ENCODE results near the gene ZSWIM8.

GRCh38 chr10:73807471-73807870 lies 22.1 kb downstream of the ZSWIM8 start:
- no peak for TF ChIP-seq POLR2A (IDR thresholded peaks at IDR 0.05; ENCODE audit: low read depth, low read length)
- no peak for TF ChIP-seq CTCF (IDR thresholded peaks at IDR 0.05; ENCODE audit: extremely low read depth in 1 of 2, insufficient read depth in 1 of 2, low read depth in 1 of 2, low read length in 2 of 2)
- no peak for TF ChIP-seq POLR2AphosphoS5 (IDR thresholded peaks at IDR 0.05; ENCODE audit: insufficient read depth, low read depth, low read length)
- TF ChIP-seq EZH2 (IDR thresholded peaks at IDR 0.05; ENCODE audit: borderline replicate concordance, low read depth, low read length, severe bottlenecking) = no peak
- TF ChIP-seq FOS (IDR thresholded peaks at IDR 0.05; ENCODE audit: borderline replicate concordance, insufficient read depth, low read length) = no peak
- TF ChIP-seq MYC (IDR thresholded peaks at IDR 0.05; ENCODE audit: low read depth, low read length) = no peak
- no peak for TF ChIP-seq JUN (IDR thresholded peaks at IDR 0.05; ENCODE audit: borderline replicate concordance, insufficient read depth, insufficient read length, low read depth)
